Heart left ventricle (tissue), 16 donors: ENCODE results near the gene RNF181. TPM values are rescaled to one million over a fixed set of nuclear protein-coding genes. Genes with fewer than 3 reads are reported as not detected.
A peak's percentile ranks its signal among the peaks of the same experiment; 100 is the strongest.

Experiments used
- ATAC-seq, 4 donors: fragments of 200-7000 bp; cut with Tn5 transposase; one replicate each; pipeline ENCODE4 v1.9.1; 2020 to 2022; ENCODE audit warnings: moderate library complexity in 4 of 4, mild to moderate bottlenecking in 3 of 4, moderate number of reproducible peaks in 1 of 4
- DNase-seq, 5 donors: peaks; one replicate each; pipeline ENCODE4 v3.0.0-alpha.2; 2020
- H3K27ac ChIP-seq, 12 donors: fragments of 200-600 bp; sonication (generic) in 4 of 12; one replicate each; pipeline versions ENCODE4 v1.5.0 to v1.8.0; 2016 to 2022; ENCODE audit warnings: mild to moderate bottlenecking in 2 of 12
- H3K27me3 ChIP-seq, 9 donors: fragments of 200-600 bp; sonication (generic) in 2 of 9; one replicate each; pipeline versions ENCODE4 v1.5.1 to v1.8.0; 2016 to 2022; ENCODE audit warnings: mild to moderate bottlenecking in 3 of 9
- H3K36me3 ChIP-seq, 9 donors: fragments of 200-600 bp; sonication (generic) in 2 of 9; one replicate each; pipeline versions ENCODE4 v1.5.0 to v1.8.0; 2018 to 2022; ENCODE audit warnings: mild to moderate bottlenecking in 2 of 9
- H3K4me1 ChIP-seq, 12 donors: fragments of 200-600 bp; sonication (generic) in 4 of 12; one replicate each; pipeline versions ENCODE4 v1.5.0 to v1.8.0; 2016 to 2022; ENCODE audit warnings: mild to moderate bottlenecking in 3 of 12
- H3K4me3 ChIP-seq, 12 donors: fragments of 200-600 bp; sonication (generic) in 4 of 12; one replicate each; pipeline versions ENCODE4 v1.5.0 to v1.8.0; 2017 to 2022; ENCODE audit warnings: mild to moderate bottlenecking in 9 of 12, moderate library complexity in 4 of 12
- H3K9me3 ChIP-seq, 12 donors: fragments of 200-600 bp; sonication (generic) in 4 of 12; one replicate each; pipeline versions ENCODE4 v1.5.0 to v1.8.0; 2016 to 2022; ENCODE audit warnings: mild to moderate bottlenecking in 1 of 12
- POLR2A ChIP-seq, 2 donors: fragments of 450-650 bp; IDR thresholded peaks; one replicate each; pipeline ENCODE4 v1.6.1; 2017; ENCODE audit warnings: antibody characterized with exemption in 2 of 2, mild to moderate bottlenecking in 2 of 2, moderate library complexity in 2 of 2
- WGBS, 4 donors: extraction: QIAGEN DNeasy Blood & Tissue Kit in 2 of 4; methylation state at CpG; one replicate each; pipeline versions ENCODE4 v1.1.5 to v1.1.7; 2013 to 2018; 5-methylcytosine and 5-hydroxymethylcytosine counted together
- intact Hi-C, 10 donors: fragments of 100-400 bp; cut with DNase I; formaldehyde crosslinking; loops; one replicate each; pipeline versions ENCODE4 v1.11.1 to v1.14.2; 2022
- polyA plus RNA-seq, 2 donors: library from polyadenylated mRNA; stranded (reverse); fragments of 200-250 nt; gene quantifications; one replicate each; pipeline ENCODE4 v1.2.3, GENCODE V29; 2013
- total RNA-seq, 9 donors: library from RNA; depleted of rRNA in 2 of 9; stranded (reverse); fragments of >200 nt in 2 of 9; fragmentation: NEBNext Ultra II Directional in 3 of 9; extraction: Animal tissue kit (Norgen Biotek cat#: 25700) in 3 of 9; gene quantifications; one replicate each; pipeline versions ENCODE4 v1.1.0 to v1.2.4, GENCODE V29; 2016 to 2023
- TF ChIP-seq, protein P1 (sequence below), 12 donors: fragments of 200-600 bp; sonication (generic) in 4 of 12; IDR thresholded peaks; one replicate each; pipeline versions ENCODE4 v1.5.0 to v1.8.0; 2018 to 2022; ENCODE audit warnings: antibody characterized with exemption in 12 of 12, mild to moderate bottlenecking in 5 of 12
- donor health status: ischemic (EF 13 %, LVEDD 7.1; RV severe dilation, severe dysfunction).
- donor health status: healthy with polysubstance abuse.
- donor health status: DM: no; HTN: yes; CAD: no.
- donor health status: DM: no; HTN: no; CAD: no.
- donor health status: ischemic (EF 25% LVEDD 6.9; RV normal size, moderate dysfunction).
- donor health status: ischemic (EF 25% LVEDD 5.7; RV mildly dilated, moderate dysfunction).
- donor health status: healthy.
- donor health status: DM: yes; HTN: yes; CAD: no.
- donor health status: ischemic (EF 35%, LVEDD 5.7; RV mildly dilated, moderate dysfunction).
- donor health status: nonischemic (EF 11% LVEDD 7.7; RV severe dilation, severe dysfunction).
- donor health status: DM: yes; HTN: yes; CAD: no.
- donor health status: PGD.
- donor health status: ischemic (EF 29% LVEDD 5.4; RV normal size, mild dysfunction).
- donor health status: nonischemic (EF 23%, LVEDD 6.1; RV moderate dilation, normal function).

The RNF181 gene
- total and polyA plus RNA-seq, 11 donors: 77.7 to 235 (median 104) TPM

DNA sequence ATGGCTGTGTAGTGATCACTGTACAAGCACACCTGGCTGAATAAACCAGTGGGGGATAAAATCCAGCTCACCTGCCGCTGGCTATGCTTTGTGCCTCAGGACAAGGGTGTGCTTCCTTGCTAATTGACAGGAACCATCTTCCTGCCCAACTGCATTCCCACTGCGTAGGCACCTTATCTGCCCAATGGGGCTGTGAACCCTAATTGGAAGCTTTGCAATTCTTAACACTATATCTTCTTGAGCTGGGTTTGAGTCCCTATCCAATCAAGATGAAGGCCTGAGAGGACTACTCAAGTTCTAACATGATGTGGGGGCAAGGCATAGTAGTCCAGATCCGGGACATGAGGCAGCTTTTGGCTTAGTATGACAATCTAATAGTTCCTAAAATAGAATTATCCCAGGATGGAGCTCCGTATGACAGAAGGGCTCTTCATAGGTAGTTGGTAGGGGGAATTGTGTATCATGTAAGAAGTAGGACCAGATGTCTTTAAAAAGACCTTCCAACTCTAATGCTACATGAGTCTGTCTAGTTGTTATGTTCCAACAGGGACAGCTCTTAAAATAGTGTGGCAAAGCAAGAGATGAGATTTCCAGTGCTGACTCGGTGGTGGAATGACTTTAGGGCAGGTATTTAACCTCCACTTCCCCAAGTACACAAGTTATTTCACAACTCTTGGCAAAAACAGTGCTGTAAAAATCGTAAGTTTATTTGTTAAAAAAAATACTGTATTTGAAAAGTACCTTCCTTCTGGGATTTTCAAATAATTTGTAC, 9.2 kb downstream of the RNF181 start:
- no peak for TF ChIP-seq POLR2A (IDR thresholded peaks at IDR 0.05)
- TF ChIP-seq, protein P1, sequence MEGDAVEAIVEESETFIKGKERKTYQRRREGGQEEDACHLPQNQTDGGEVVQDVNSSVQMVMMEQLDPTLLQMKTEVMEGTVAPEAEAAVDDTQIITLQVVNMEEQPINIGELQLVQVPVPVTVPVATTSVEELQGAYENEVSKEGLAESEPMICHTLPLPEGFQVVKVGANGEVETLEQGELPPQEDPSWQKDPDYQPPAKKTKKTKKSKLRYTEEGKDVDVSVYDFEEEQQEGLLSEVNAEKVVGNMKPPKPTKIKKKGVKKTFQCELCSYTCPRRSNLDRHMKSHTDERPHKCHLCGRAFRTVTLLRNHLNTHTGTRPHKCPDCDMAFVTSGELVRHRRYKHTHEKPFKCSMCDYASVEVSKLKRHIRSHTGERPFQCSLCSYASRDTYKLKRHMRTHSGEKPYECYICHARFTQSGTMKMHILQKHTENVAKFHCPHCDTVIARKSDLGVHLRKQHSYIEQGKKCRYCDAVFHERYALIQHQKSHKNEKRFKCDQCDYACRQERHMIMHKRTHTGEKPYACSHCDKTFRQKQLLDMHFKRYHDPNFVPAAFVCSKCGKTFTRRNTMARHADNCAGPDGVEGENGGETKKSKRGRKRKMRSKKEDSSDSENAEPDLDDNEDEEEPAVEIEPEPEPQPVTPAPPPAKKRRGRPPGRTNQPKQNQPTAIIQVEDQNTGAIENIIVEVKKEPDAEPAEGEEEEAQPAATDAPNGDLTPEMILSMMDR (IDR thresholded peaks at IDR 0.05): no peak
- Histone ChIP-seq H3K4me3 (peak overlapping the region in 3 of 12 donors; percentile 7 to 77 (median 77)), H3K4me1 (peaks cover 0 to 78% (median 55%) of the 10 kb centered on the region in 12 donors), H3K36me3 (peaks cover 0 to 38% (median 21%) of the 10 kb centered on the region in 9 donors), H3K27me3 (no peaks in the 10 kb centered on the region), H3K9me3 (no peaks in the 10 kb centered on the region), H3K27ac (peak overlapping the region; percentile 10 to 90 (median 78))
- 46 to 51% (median 48%) methylated on average over 6 of the region's 6 CpGs for WGBS, 4 donors
- DNase-seq: peak in 1 of 5 donors; percentile 11
- peak in 1 of 4 donors; percentile 3 for ATAC-seq
- intact Hi-C loops: loop anchor here in 3 of 10 donors (5.0 kb wide), 3 partner anchors 37 to 182 kb away; partner anchors contain the start of gene GGCX (in 2 of the 3)

DNA sequence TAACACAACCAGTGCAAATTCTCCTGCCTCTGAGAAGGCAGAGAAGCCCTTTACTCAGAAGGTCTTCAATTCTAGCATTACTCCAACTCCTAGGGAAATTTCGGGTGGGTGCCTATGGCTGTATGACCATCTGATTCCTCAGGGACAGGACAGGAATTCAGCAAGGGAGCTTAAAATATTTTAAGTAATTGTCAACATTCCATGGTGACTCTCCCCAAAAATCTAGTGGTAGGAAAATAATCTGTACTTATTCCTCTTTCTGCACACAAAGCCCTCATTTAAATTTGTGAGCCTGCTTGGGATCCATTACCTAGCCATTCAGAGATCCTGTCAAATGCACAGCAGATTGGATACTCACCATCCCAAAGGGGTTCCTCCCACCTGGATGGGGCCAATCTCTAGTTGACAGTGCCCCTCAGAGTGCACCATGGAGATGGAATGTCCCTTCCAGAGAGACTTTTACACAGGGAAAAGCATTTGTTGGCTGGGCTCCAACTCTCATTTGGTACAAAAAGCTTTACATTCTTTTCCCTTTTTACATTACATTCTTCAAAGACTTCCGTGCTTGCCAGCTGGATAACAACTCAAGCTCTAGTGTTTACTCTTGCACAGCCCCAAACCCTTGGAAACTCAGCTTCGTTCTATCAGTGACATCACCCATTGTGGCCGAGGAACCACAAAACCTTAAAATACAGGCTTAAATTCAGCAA, 10.0 kb downstream of the RNF181 start:
- peak in 1 of 5 donors; percentile 12 for DNase-seq
- WGBS, 4 donors: 59 to 71% (median 62%) methylated on average over 4 of the region's 4 CpGs
- no peaks in the 10 kb centered on the region for H3K27me3 ChIP-seq
- TF ChIP-seq, protein P1 (IDR thresholded peaks at IDR 0.05): no peak
- no peak for TF ChIP-seq POLR2A (IDR thresholded peaks at IDR 0.05)
- H3K4me1 ChIP-seq: peaks cover 0 to 85% (median 60%) of the 10 kb centered on the region in 12 donors
- H3K27ac ChIP-seq: peak overlapping the region in 11 of 12 donors; percentile 10 to 90 (median 79)
- H3K9me3 ChIP-seq: no peaks in the 10 kb centered on the region
- peaks cover 0 to 37% (median 21%) of the 10 kb centered on the region in 9 donors for H3K36me3 ChIP-seq
- H3K4me3 ChIP-seq: no peak overlapping the region
- intact Hi-C loops: loop anchor here in 1 of 10 donors (5.0 kb wide), 1 partner anchor 183 kb away; no protein-coding TSS in a partner anchor
- ATAC-seq: no peak

DNA sequence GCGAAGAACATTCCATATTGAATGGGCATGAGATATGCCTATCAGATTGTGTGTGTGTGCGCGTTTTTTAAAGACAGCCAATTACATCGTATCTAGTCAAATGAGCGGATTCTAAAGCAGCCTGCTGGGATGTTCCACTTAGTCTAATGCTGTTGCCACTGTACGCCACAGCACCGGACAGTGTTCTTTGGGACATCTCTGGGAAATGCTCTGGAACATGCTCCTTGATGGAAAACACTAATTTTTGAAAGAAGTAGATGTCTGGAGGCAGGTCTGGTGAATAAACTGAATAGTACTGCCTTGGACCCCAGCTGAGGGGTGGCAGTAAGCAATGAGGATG, 10.5 kb downstream of the RNF181 start:
- no peak for ATAC-seq
- H3K27ac ChIP-seq: peak overlapping the region in 10 of 12 donors; percentile 15 to 90 (median 80)
- H3K36me3 ChIP-seq: peaks cover 0 to 35% (median 16%) of the 10 kb centered on the region in 9 donors
- no peaks in the 10 kb centered on the region for H3K9me3 ChIP-seq
- H3K4me3 ChIP-seq: no peak overlapping the region
- H3K4me1 ChIP-seq: peaks cover 2 to 86% (median 61%) of the 10 kb centered on the region in 12 donors
- no peaks in the 10 kb centered on the region for H3K27me3 ChIP-seq
- DNase-seq: peak in 1 of 5 donors; percentile 9
- intact Hi-C loops: loop anchor here in 1 of 10 donors (5.0 kb wide), 1 partner anchor 184 kb away; no protein-coding TSS in a partner anchor
- WGBS, 4 donors: 76 to 85% (median 79%) methylated on average over 7 of the region's 7 CpGs
- no peak for TF ChIP-seq POLR2A (IDR thresholded peaks at IDR 0.05)
- TF ChIP-seq, protein P1 (IDR thresholded peaks at IDR 0.05): no peak
